ENCODE measurements around the gene OR6J1. TPM values are rescaled to one million over a fixed set of nuclear protein-coding genes. Genes with fewer than 3 reads are reported as not detected.

OR6J1 gene
- total RNA-seq, 1 experiment from 2014 or later, result not detected

DNA sequence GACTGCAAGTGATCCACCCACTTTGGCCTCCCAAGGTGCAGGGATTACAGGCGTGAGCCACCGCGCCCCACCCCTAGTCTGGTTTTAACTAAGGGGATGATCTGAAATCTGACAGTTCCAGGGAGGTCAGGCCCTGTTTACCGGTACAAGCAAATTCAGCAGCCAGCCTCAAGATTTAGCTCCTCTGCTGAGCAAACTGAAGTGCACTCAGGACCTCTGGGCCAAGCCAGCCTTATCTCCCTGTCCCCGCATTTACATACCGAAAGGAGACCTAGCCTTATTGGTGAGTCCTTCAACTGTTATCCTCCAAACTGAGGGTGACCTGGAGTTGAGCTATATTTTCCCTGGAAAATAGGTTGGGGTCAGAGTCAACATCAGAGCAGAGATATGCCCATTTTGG, 46.9 kb downstream of the OR6J1 start:
- ChIA-PET POLR2A (ENCODE audit: low non-redundant PET) (interaction anchor here (0.6 kb wide), 2 partner anchors 316 to 341 kb away, joined by 3 read pairs; no protein-coding TSS in a partner anchor), CTCF (no interaction called here)
- intact Hi-C loops (cut with micrococcal nuclease; ENCODE audit: unreplicated experiment), result no loop called here
- H3K27me3 ChIP-seq (replicated peaks; ENCODE audit: insufficient read depth, low read depth, low read length, poor library complexity), result no peaks in the 10 kb centered on the region
- H3K27ac ChIP-seq (ENCODE audit: low read depth, low read length, poor library complexity, severe bottlenecking), result no peak overlapping the region
- H3K4me3 ChIP-seq (ENCODE audit: low read depth, low read length, poor library complexity, severe bottlenecking), result peak overlapping the region; percentile 69
- TF ChIP-seq, protein P1, sequence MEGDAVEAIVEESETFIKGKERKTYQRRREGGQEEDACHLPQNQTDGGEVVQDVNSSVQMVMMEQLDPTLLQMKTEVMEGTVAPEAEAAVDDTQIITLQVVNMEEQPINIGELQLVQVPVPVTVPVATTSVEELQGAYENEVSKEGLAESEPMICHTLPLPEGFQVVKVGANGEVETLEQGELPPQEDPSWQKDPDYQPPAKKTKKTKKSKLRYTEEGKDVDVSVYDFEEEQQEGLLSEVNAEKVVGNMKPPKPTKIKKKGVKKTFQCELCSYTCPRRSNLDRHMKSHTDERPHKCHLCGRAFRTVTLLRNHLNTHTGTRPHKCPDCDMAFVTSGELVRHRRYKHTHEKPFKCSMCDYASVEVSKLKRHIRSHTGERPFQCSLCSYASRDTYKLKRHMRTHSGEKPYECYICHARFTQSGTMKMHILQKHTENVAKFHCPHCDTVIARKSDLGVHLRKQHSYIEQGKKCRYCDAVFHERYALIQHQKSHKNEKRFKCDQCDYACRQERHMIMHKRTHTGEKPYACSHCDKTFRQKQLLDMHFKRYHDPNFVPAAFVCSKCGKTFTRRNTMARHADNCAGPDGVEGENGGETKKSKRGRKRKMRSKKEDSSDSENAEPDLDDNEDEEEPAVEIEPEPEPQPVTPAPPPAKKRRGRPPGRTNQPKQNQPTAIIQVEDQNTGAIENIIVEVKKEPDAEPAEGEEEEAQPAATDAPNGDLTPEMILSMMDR (conservative IDR thresholded peaks at IDR 0.05; ENCODE audit: low read depth, low read length), result no peak
- TF ChIP-seq EZH2 (IDR thresholded peaks at IDR 0.05; ENCODE audit: borderline replicate concordance, low read depth, low read length, poor library complexity, severe bottlenecking), result no peak
- H3K9me3 ChIP-seq (ENCODE audit: low read depth, low read length, poor library complexity, severe bottlenecking), result no peaks in the 10 kb centered on the region
- DNase-seq (ENCODE audit: low spot score), result no peak
- peaks cover 6% of the 10 kb centered on the region for H3K4me1 ChIP-seq (ENCODE audit: insufficient read depth, low read length, poor library complexity, severe bottlenecking)
- peaks cover 3% of the 10 kb centered on the region for H3K36me3 ChIP-seq (ENCODE audit: insufficient read depth, low read length, poor library complexity, severe bottlenecking)
- BruUV-seq (replicated peaks), result no TSS peak

DNA sequence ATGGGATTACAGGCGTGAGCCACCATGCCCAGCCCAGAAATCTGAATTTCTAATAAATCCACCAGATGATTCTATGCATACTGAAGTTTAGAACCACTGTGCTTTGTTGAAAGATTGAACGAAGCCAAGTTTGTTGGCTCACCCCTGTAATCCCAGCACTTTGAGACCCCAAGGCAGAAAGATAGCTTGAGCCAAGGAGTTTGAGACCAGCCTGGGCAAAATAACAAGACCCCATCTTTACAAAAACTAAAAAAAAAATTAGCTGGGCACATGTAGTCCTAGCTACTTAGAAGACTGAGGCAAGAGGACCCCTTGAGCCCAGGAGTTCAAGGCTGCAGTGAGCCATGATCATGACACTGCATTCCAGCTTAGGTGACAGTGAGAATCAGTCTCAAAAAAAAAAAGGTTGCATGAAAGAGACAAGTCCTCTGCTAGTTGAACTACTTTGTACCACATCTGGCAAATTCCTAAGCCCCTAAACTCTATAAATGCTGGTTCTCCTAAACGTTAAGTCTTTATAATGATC, 47.7 kb downstream of the OR6J1 start:
- CTCF ChIA-PET, result interaction anchor here (2.1 kb wide), 1 partner anchor 26 kb away, joined by 7 read pairs; no protein-coding TSS in a partner anchor
- intact Hi-C loops (cut with micrococcal nuclease; ENCODE audit: unreplicated experiment), result no loop called here
- no peak for DNase-seq (ENCODE audit: low spot score)
- TF ChIP-seq EZH2 (IDR thresholded peaks at IDR 0.05; ENCODE audit: borderline replicate concordance, low read depth, low read length, poor library complexity, severe bottlenecking), result no peak
- TF ChIP-seq, protein P1 (conservative IDR thresholded peaks at IDR 0.05; ENCODE audit: low read depth, low read length), result no peak
- Histone ChIP-seq H3K4me1 (ENCODE audit: insufficient read depth, low read length, poor library complexity, severe bottlenecking) (peaks cover 6% of the 10 kb centered on the region), H3K9me3 (ENCODE audit: low read depth, low read length, poor library complexity, severe bottlenecking) (no peaks in the 10 kb centered on the region), H3K27ac (ENCODE audit: low read depth, low read length, poor library complexity, severe bottlenecking) (no peak overlapping the region), H3K4me3 (ENCODE audit: low read depth, low read length, poor library complexity, severe bottlenecking) (no peak overlapping the region), H3K36me3 (ENCODE audit: insufficient read depth, low read length, poor library complexity, severe bottlenecking) (no peaks in the 10 kb centered on the region), H3K27me3 (replicated peaks; ENCODE audit: insufficient read depth, low read depth, low read length, poor library complexity) (no peaks in the 10 kb centered on the region)
- POLR2A ChIA-PET (ENCODE audit: low non-redundant PET), result no interaction called here
- no TSS peak for BruUV-seq (replicated peaks)

DNA sequence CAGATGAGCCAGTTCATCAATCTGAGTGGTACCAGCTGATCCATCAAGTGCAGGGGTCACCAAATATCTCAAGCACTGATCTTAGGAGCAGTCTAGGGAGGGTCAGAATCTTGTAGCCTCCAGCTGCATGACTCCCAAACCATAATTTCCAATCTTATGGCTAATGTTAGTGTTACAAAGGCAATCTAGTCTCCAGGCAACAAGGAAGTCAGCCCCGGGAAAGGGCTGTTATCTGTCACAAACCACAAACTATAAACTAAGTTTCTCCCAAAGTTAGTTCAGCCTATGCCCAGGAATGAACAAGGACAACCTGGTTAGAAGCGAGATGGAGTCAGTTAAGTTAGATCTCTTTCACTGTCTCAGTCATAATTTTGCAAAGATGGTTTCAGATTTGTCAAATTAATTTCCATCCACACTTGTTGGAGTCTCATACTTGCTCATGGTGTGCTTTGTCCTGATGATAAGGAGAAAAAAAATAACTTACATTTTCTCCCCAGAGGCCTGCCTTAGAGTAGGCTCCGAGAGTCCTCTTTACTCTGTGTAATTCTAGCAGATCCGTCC, 49.9 kb downstream of the OR6J1 start:
- intact Hi-C loops (cut with micrococcal nuclease; ENCODE audit: unreplicated experiment), result no loop called here
- Histone ChIP-seq H3K4me3 (ENCODE audit: low read depth, low read length, poor library complexity, severe bottlenecking) (no peak overlapping the region), H3K27me3 (replicated peaks; ENCODE audit: insufficient read depth, low read depth, low read length, poor library complexity) (no peaks in the 10 kb centered on the region), H3K36me3 (ENCODE audit: insufficient read depth, low read length, poor library complexity, severe bottlenecking) (no peaks in the 10 kb centered on the region), H3K9me3 (ENCODE audit: low read depth, low read length, poor library complexity, severe bottlenecking) (no peaks in the 10 kb centered on the region), H3K27ac (ENCODE audit: low read depth, low read length, poor library complexity, severe bottlenecking) (no peak overlapping the region), H3K4me1 (ENCODE audit: insufficient read depth, low read length, poor library complexity, severe bottlenecking) (peaks cover 5% of the 10 kb centered on the region)
- BruUV-seq (replicated peaks), result no TSS peak
- ChIA-PET CTCF (no interaction called here), POLR2A (ENCODE audit: low non-redundant PET) (no interaction called here)
- no peak for DNase-seq (ENCODE audit: low spot score)
- TF ChIP-seq EZH2 (IDR thresholded peaks at IDR 0.05; ENCODE audit: borderline replicate concordance, low read depth, low read length, poor library complexity, severe bottlenecking), result no peak
- TF ChIP-seq, protein P1 (conservative IDR thresholded peaks at IDR 0.05; ENCODE audit: low read depth, low read length), result no peak

Measured in A673 (cell line).